Choroid plexus epithelial cell (primary cell): ENCODE data around the gene ARL8A.
A peak's percentile ranks its signal among the peaks of the same experiment; 100 is the strongest.

Experiments used
- DNase-seq: peaks from one replicate; pipeline ENCODE4 v3.0.0-alpha.2; 2010; ENCODE audit warnings: low read depth
- H3K4me3 ChIP-seq: 2 replicates; pipeline ENCODE4 v1.5.1; 2011; ENCODE audit warnings: low read depth, mild to moderate bottlenecking, control low read depth, low read length, moderate library complexity
- CTCF ChIP-seq: conservative IDR thresholded peaks from 2 replicates; pipeline ENCODE4 v1.5.1; 2011; ENCODE audit warnings: low read depth, mild to moderate bottlenecking, control low read depth, inconsistent platforms, low read length, moderate library complexity

ARL8A gene

GRCh38 chr1:202133001-202133400 is 11.5 kb downstream of the ARL8A start:
- TF ChIP-seq CTCF, result no peak
- no peak overlapping the region for H3K4me3 ChIP-seq
- DNase-seq, result no peak

- peak; percentile 36 for DNase-seq
- no peak overlapping the region for H3K4me3 ChIP-seq
- TF ChIP-seq CTCF, result no peak
These were observed 12.3 kb downstream of the ARL8A start for GRCh38 chr1:202131956-202132821.

GRCh38 chr1:202130816-202131522 is 13.6 kb downstream of the ARL8A start:
- no peak overlapping the region for H3K4me3 ChIP-seq
- no peak for TF ChIP-seq CTCF
- DNase-seq, result no peak

- no peak overlapping the region for H3K4me3 ChIP-seq
- TF ChIP-seq CTCF, result no peak
- no peak for DNase-seq
These were observed 14.2 kb downstream of the ARL8A start for GRCh38 chr1:202130297-202130721.

- DNase-seq, result no peak
- H3K4me3 ChIP-seq, result no peak overlapping the region
- TF ChIP-seq CTCF, result no peak
These were observed 14.9 kb downstream of the ARL8A start for GRCh38 chr1:202129453-202130296.

DNA sequence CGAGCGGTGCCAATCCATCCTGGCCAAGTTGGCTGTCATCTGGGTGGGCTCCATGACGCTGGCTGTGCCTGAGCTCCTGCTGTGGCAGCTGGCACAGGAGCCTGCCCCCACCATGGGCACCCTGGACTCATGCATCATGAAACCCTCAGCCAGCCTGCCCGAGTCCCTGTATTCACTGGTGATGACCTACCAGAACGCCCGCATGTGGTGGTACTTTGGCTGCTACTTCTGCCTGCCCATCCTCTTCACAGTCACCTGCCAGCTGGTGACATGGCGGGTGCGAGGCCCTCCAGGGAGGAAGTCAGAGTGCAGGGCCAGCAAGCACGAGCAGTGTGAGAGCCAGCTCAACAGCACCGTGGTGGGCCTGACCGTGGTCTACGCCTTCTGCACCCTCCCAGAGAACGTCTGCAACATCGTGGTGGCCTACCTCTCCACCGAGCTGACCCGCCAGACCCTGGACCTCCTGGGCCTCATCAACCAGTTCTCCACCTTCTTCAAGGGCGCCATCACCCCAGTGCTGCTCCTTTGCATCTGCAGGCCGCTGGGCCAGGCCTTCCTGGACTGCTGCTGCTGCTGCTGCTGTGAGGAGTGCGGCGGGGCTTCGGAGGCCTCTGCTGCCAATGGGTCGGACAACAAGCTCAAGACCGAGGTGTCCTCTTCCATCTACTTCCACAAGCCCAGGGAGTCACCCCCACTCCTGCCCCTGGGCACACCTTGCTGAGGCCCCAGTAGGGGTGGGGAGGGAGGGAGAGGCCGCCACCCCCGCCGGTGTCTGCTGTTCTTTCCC is 16.5 kb downstream of the ARL8A start:
- no peak overlapping the region for H3K4me3 ChIP-seq
- no peak for DNase-seq
- TF ChIP-seq CTCF, result no peak
